Aorta (tissue), 5 donors: Measurements from ENCODE around the gene CYSLTR2. TPM values are rescaled to one million over a fixed set of nuclear protein-coding genes. Genes with fewer than 3 reads are reported as not detected.

Source experiments
- ATAC-seq: fragments of 200-7000 bp; cut with Tn5 transposase; one replicate; pipeline ENCODE4 v1.9.1; 2022; ENCODE audit warnings: moderate library complexity; ENCODE audit not compliant: low FRiP score
- DNase-seq, 2 donors: peaks; one replicate each; pipeline ENCODE4 v3.0.0-alpha.2; 2020
- H3K27ac ChIP-seq, 2 donors: one replicate each; pipeline ENCODE4 v1.5.1; 2013; ENCODE audit warnings: low read length in 2 of 2, mild to moderate bottlenecking in 2 of 2, moderate library complexity in 2 of 2, control low read depth in 1 of 2, inconsistent platforms in 1 of 2, low read depth in 1 of 2
- H3K27me3 ChIP-seq, 2 donors: one replicate each; pipeline ENCODE4 v1.6.1; 2013; ENCODE audit warnings: control low read depth in 1 of 2, low read length in 1 of 2, mild to moderate bottlenecking in 1 of 2, moderate library complexity in 1 of 2; ENCODE audit not compliant: insufficient read depth in 2 of 2, control insufficient read depth in 1 of 2
- H3K36me3 ChIP-seq, 2 donors: one replicate each; pipeline ENCODE4 v1.6.1; 2013; ENCODE audit warnings: control low read depth in 1 of 2, low read length in 1 of 2, mild to moderate bottlenecking in 1 of 2; ENCODE audit not compliant: insufficient read depth in 2 of 2, control insufficient read depth in 1 of 2
- H3K4me1 ChIP-seq, 2 donors: one replicate each; pipeline ENCODE4 v1.6.1; 2013; ENCODE audit warnings: low read length in 2 of 2, control low read depth in 1 of 2, mild to moderate bottlenecking in 1 of 2, moderate library complexity in 1 of 2; ENCODE audit not compliant: insufficient read depth in 2 of 2, control insufficient read depth in 1 of 2
- H3K4me3 ChIP-seq, 2 donors: one replicate each; pipeline ENCODE4 v1.5.1; 2013; ENCODE audit warnings: low read length in 2 of 2, control low read depth in 1 of 2, mild to moderate bottlenecking in 1 of 2
- H3K9me3 ChIP-seq: one replicate; pipeline ENCODE4 v1.6.1; 2013; ENCODE audit warnings: mild to moderate bottlenecking, low read length; ENCODE audit not compliant: control insufficient read depth
- WGBS, 2 donors: extraction: QIAGEN DNeasy Blood & Tissue Kit; methylation state at CpG; one replicate each; pipeline ENCODE4 v1.1.7; 2013; 5-methylcytosine and 5-hydroxymethylcytosine counted together
- intact Hi-C, 2 donors: fragments of 100-400 bp; cut with DNase I; formaldehyde crosslinking; loops; one replicate each; pipeline versions ENCODE4 v1.14.2 to v1.15.0; 2022
- long read RNA-seq, 2 donors: library from polyadenylated mRNA; unstranded; transcript quantifications; one replicate each; pipeline ENCODE4 v2.0.0, GENCODE V29; 2020 to 2021
- polyA plus RNA-seq, 2 donors: library from polyadenylated mRNA; stranded (reverse); fragments of 200-250 nt; gene quantifications; one replicate each; pipeline ENCODE4 v1.2.3, GENCODE V29; 2013
- total RNA-seq, 2 donors: library from RNA; stranded (reverse); fragmentation: NEBNext Ultra II Directional; extraction: Animal tissue kit (Norgen Biotek cat#: 25700); gene quantifications; one replicate each; pipeline ENCODE4 v1.2.1, GENCODE V29; 2021
- donor health status: healthy with polysubstance abuse.
- donor health status: Bipolar disorder and iron deficiency.
- donor health status: DM: no; HTN: no; CAD: no.
- donor health status: DM: no; HTN: no; CAD: no.
- donor health status: DM: yes; HTN: yes; CAD: no.

CYSLTR2 gene, protein sequence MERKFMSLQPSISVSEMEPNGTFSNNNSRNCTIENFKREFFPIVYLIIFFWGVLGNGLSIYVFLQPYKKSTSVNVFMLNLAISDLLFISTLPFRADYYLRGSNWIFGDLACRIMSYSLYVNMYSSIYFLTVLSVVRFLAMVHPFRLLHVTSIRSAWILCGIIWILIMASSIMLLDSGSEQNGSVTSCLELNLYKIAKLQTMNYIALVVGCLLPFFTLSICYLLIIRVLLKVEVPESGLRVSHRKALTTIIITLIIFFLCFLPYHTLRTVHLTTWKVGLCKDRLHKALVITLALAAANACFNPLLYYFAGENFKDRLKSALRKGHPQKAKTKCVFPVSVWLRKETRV
- total RNA-seq (1 to 10 TPM; 1.1 TPM), polyA plus RNA-seq (1 to 10 TPM in 1 of 2 donors, under 1 TPM in 1; 0.88 to 1.7 TPM)
- long read RNA-seq, donor 1 = 0 reads
- long read RNA-seq, donor 2 = 0 reads

DNA sequence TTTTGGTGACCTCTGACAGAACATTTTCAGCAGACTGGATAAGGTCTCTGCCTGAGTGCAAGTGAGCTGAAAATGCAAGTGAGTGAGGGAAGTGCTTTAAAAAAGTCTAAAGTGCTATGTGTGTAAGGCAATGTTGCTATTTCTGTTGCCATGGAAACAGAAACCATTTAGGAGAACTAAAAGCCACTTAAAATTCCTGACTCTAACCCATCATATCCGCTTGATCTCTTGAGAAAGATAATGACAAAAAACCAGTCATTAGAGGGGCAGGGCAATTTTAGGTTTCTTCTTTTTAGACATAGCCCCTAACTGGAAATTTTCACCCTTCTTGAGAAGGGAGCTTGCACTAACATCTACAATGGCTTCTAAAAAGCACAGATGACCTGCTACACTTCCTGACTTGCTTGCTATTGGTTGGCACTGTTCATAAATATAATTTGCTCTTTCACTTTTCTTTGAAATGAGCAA, at the start of gene CYSLTR2:
Gene CYSLTR2 (plus strand): TSS at position 458 of the 468 bp plus-strand sequence. CDS start 52,889 bp downstream, outside the sequence.
- no peaks in the 10 kb centered on the region for H3K9me3 ChIP-seq
- H3K4me3 ChIP-seq = no peak within 1 kb of the TSS
- H3K4me1 ChIP-seq = no peaks in the 10 kb centered on the region
- no peak within 1 kb of the TSS for H3K27ac ChIP-seq
- H3K36me3 ChIP-seq = no peaks in the 10 kb centered on the region
- DNase-seq (no peak), ATAC-seq (peak; percentile 58)
- no peaks in the 10 kb centered on the region for H3K27me3 ChIP-seq
- intact Hi-C loops = no loop called here
- 15 to 19% methylated on average over 1 of the region's 1 CpG for WGBS, 2 donors

DNA sequence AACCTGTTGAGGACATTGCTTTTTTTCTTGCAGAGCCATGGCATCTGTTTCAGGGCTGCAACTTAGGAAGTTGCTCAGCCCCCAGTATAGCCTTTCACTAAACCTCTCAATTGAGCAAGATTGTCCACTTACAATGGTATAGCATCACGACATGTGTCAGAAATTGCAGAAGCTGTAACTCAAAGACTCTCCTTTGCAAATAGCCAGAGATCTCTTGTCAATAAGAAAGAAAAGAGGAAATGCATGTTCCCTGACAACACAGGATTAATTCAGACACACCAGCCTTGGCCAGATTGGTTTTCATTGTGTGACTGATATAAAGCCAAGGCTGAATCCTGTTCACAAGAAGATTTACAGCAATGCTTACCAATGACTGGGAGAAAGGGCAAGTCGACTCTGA, 38.7 kb upstream of the CYSLTR2 start:
- Histone ChIP-seq H3K36me3 (no peaks in the 10 kb centered on the region), H3K27ac (no peak overlapping the region), H3K9me3 (peaks cover 4% of the 10 kb centered on the region), H3K27me3 (no peaks in the 10 kb centered on the region), H3K4me1 (no peaks in the 10 kb centered on the region), H3K4me3 (no peak overlapping the region)
- intact Hi-C loops = no loop called here
- no peak for DNase-seq
- WGBS, 2 donors = 81 to 85% methylated on average over 2 of the region's 2 CpGs
- no peak for ATAC-seq

DNA sequence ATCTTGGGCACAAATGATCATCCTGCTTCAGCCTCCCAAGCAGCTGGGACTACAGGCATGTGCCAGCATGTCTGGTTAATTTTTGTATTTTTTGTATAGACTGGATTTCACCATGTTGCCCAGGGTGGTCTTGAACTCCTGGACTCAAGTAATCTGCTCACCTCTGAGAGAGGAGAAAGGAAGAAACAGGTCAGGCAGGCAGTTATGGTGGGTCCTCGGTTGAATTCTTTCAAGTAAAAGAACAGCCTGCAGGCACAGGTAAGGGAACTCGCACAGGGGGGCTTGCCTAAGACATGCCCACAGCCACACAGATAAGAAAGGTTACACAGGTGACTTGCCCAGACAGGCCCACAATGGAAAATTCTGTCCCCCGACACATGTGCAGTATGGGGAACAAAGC, 34.8 kb upstream of the CYSLTR2 start:
- ATAC-seq (no peak), DNase-seq (no peak)
- 96% methylated on average over 3 of the region's 3 CpGs for WGBS, 2 donors
- H3K36me3 ChIP-seq = no peaks in the 10 kb centered on the region
- H3K27ac ChIP-seq = no peak overlapping the region
- intact Hi-C loops = no loop called here
- no peaks in the 10 kb centered on the region for H3K27me3 ChIP-seq
- peaks cover 8% of the 10 kb centered on the region for H3K9me3 ChIP-seq
- H3K4me3 ChIP-seq = no peak overlapping the region
- no peaks in the 10 kb centered on the region for H3K4me1 ChIP-seq

DNA sequence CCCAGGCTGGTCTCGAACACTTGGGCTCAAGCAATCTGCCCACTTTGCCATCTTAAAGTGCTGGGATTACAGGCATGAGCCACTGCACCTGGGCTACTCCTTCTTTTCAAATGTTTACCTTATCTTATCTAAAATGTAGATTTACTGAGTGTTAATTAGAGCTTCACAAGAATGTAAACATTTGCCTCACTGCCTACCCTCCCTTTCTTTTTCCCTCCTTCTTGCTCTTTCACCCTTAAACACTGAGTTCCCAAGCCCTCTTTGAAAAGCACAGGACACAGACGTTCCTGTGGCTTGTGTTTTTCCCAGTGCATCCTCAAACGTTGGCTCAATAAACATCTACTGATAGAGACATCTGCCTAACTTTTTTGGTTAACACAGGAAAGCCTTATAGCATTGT, 32.7 kb upstream of the CYSLTR2 start:
- H3K27ac ChIP-seq = no peak overlapping the region
- intact Hi-C loops = no loop called here
- H3K36me3 ChIP-seq = no peaks in the 10 kb centered on the region
- no peak for DNase-seq
- ATAC-seq = no peak
- WGBS, 2 donors = 79 to 81% methylated on average over 3 of the region's 3 CpGs
- H3K9me3 ChIP-seq = peaks cover 8% of the 10 kb centered on the region
- no peak overlapping the region for H3K4me3 ChIP-seq
- H3K4me1 ChIP-seq = no peaks in the 10 kb centered on the region
- no peaks in the 10 kb centered on the region for H3K27me3 ChIP-seq

DNA sequence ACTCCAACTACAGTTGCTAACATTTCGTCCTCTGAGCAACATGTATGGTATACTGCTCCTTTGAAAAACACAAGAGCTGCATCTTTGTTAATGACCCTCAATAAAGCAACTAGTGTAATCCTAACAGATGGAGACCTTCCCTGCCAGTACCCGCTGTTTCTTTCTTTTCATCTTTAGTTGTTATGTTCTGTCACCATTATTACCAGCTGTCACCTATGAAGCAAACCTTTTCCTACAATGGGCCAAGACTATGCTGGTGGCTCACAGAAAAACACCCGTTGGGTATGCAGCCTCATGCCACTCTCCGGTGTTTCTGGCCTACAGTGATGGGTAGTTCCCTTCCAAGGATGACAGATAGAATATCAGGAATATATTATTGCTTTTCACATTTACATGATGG, 29.7 kb upstream of the CYSLTR2 start:
- Histone ChIP-seq H3K9me3 (peaks cover 6% of the 10 kb centered on the region), H3K4me1 (no peaks in the 10 kb centered on the region), H3K36me3 (no peaks in the 10 kb centered on the region), H3K27ac (no peak overlapping the region), H3K4me3 (no peak overlapping the region), H3K27me3 (no peaks in the 10 kb centered on the region)
- ATAC-seq (no peak), DNase-seq (no peak)
- WGBS, 2 donors = 69 to 82% methylated on average over 4 of the region's 4 CpGs
- intact Hi-C loops = no loop called here

DNA sequence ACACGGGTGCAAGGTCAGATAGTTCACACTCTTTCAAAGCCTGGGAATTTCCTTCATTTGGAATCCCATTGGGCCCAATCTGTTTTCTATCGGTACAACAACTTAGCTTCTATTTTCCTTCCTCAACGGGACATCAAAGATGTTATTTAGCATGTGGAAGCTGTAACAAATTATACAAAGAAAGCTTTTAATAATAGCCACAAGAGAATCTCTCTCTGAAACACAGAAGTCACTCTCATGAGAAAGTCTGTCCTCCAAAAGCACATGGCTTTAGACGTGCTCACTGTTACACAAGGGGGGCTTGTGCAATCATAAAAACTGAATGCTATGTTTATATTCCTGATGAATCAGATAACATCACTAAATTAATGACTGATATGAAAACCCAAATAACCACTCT, 28.9 kb upstream of the CYSLTR2 start:
- Histone ChIP-seq H3K36me3 (no peaks in the 10 kb centered on the region), H3K27ac (no peak overlapping the region), H3K4me1 (peaks cover 0 to under 1% of the 10 kb centered on the region in 2 donors), H3K4me3 (no peak overlapping the region), H3K27me3 (no peaks in the 10 kb centered on the region), H3K9me3 (peaks cover 4% of the 10 kb centered on the region)
- 50 to 58% methylated on average over 4 of the region's 4 CpGs for WGBS, 2 donors
- ATAC-seq = no peak
- intact Hi-C loops = no loop called here
- no peak for DNase-seq

DNA sequence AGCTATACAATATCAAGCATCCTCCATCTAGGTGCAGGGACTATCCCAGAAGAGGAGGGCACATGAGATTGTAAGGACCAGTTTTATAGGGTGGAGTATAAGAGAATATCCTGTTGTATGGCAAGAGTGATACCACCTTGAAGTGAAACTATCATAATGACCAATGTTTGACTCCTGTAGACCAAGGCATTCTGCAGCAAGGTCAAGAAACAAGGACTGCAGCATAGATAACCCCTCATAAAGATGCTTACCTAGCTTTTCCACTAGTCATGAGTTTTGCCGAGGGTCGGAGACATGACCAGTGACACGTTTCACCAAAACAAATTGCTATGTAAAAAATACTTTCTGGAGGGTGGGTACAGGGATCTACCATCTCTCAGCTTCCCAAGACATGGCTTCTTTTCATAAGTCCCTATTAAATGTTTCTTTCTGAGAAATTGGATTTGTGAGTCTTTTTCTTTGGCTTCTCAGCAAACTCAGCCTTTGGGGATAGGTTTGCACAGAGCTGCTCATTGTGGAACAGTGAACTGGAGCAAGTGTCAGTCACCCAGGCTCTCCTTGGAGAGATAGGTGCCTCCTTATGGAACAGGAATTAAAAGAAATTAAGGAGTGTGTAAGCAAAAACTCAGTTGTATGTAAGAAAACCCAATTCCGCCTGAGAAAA, 28.2 kb upstream of the CYSLTR2 start:
- no peak overlapping the region for H3K27ac ChIP-seq
- DNase-seq (no peak), ATAC-seq (no peak)
- no peaks in the 10 kb centered on the region for H3K36me3 ChIP-seq
- H3K27me3 ChIP-seq = no peaks in the 10 kb centered on the region
- no peak overlapping the region for H3K4me3 ChIP-seq
- intact Hi-C loops = no loop called here
- H3K9me3 ChIP-seq = peaks cover 4% of the 10 kb centered on the region
- 60 to 63% methylated on average over 4 of the region's 4 CpGs for WGBS, 2 donors
- H3K4me1 ChIP-seq = peaks cover 0 to 2% of the 10 kb centered on the region in 2 donors

DNA sequence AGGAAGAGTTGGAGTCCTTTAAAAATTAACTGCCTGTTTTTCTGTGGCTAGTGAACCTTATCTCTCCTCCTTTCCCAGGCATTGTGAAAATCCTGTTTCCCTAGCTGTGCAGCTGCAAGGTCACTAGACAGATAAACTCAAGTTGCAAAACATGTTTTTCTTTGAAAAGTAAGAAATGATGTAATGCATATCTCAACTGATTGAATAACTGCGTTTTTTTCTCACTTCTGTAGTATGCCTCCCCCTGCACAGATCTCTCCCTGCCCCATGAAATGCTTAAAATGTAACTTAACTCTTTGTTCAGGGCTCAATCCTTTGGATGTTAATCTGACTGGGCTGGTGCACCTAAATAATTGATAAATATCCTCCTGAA, 27.7 kb upstream of the CYSLTR2 start:
- intact Hi-C loops = no loop called here
- ATAC-seq (no peak), DNase-seq (no peak)
- 3 to 8% methylated on average over 1 of the region's 1 CpG for WGBS, 2 donors
- Histone ChIP-seq H3K27me3 (no peaks in the 10 kb centered on the region), H3K9me3 (peaks cover 4% of the 10 kb centered on the region), H3K4me1 (peaks cover 2 to 3% of the 10 kb centered on the region in 2 donors), H3K36me3 (no peaks in the 10 kb centered on the region), H3K4me3 (no peak overlapping the region), H3K27ac (no peak overlapping the region)
